CD4-positive, alpha-beta T cell treated with Interleukin-15 for 4 hours (primary cell): Measurements from ENCODE around the gene ABHD17A.
A peak's percentile ranks its signal among the peaks of the same experiment; 100 is the strongest.
"Not testable (repeated sequence)": the region's sequence is repeated elsewhere in the genome, so short reads cannot be mapped to it uniquely, and the experiment has no call there.

Source experiments
- DNase-seq: peaks from one replicate; pipeline ENCODE4 v3.0.0-alpha.2; 2020; ENCODE audit warnings: low spot score

Gene ABHD17A

GRCh38 chr19:1880611-1881392 lies 4.5 kb downstream of the ABHD17A start:
- no peak for DNase-seq

DNA sequence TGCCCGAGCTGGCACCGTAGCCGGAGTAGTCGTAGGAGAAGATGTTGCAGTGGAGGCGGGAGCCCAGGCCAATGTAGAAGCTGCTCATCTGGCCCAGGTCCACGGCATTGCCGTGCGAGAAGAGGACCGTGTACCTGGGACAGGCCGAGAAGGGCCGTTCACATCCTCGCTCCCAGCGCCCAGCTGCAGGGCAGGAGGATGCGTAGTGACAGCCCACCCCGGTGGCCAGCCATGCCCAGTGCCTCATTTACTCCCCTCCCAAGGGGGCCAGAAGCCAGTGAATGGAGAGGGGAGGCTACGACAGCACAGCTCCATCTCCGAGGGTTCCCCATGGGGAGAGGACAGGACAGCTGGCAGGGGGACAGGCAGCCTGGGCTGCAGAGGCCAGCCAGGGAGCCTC lies 5.3 kb downstream of the ABHD17A start:
- DNase-seq: not testable (repeated sequence)

GRCh38 chr19:1878583-1878982 lies 6.7 kb downstream of the ABHD17A start:
- not testable (repeated sequence) for DNase-seq

GRCh38 chr19:1877280-1877660 lies 8.0 kb downstream of the ABHD17A start:
- not testable (repeated sequence) for DNase-seq

- DNase-seq: not testable (repeated sequence)
Measured at GRCh38 chr19:1876496-1877279, 8.6 kb downstream of the ABHD17A start.

DNA sequence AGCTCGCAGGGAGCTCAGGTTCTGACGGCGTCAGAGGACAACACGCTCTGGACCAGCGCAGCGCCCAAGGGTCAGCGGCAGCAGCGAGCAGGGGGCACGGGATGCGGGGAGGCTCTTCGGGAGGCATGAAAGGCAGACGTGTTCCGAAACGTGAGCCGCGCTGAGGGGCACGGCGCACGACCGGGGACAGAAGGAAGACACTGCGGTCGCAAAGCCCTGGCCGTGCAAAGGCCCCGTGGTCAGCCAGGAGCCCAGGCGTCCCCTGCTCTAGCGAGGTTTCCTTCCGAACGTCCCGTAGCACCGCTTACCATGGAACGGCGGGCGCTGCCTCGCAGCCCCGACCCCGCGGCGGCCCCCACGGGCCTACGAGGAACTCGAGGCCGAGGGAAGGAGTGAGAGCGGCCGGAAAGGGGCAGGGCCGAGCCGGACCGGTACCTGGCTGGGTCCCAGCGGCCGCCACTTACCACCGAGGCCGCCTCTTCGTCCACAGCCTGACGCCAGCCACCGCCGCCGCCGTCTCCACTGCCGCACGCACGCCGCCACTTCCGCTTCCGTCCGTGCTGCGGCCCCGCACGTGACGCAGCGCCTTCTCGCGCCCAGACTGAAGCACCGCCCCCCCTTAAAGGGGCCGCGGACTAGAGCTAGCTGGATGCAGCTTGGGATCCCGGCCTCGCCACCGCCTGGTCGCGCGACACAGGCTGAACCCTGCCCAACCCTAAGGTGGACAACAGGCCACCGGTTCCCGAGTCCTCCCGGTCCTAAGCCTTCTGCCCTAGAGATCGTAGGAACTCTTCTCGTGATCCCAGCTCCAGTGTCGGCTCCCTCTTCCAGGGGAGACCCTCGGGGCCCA lies 9.4 kb downstream of the ABHD17A start:
- peak; percentile 82 for DNase-seq

- DNase-seq: not testable (repeated sequence)
Measured at GRCh38 chr19:1875265-1875645, 10.0 kb downstream of the ABHD17A start.

DNA sequence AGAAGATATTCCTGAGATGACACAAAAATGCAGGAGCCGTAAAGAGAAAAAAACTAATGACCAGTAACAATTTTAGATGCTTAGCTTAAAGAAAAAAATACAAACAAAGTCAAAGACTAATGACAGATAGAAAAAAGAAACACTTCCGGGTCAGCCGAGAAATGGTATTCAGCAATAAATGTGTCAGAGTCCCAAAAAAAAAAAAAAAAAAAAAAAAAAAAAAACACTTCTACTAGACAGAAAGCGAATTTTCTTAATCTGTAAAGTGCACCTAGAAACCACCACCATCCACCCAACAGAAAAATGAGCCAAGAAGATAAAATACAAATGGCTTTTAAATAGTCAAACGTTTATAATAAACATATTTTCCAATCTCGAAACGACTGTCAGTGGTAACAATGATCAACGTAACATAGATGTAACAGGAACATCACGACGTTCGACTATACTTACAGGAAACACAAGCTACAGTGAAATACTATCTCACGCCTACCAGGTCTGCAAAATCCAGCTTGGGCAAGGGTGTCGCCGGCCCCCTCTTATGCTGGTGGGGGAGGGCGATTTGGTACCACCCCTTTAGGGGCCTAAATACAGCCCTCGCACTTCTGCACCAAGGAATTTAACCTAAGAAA lies 10.6 kb downstream of the ABHD17A start:
- no peak for DNase-seq

GRCh38 chr19:1873524-1874473 lies 11.5 kb downstream of the ABHD17A start:
- DNase-seq: no peak

DNA sequence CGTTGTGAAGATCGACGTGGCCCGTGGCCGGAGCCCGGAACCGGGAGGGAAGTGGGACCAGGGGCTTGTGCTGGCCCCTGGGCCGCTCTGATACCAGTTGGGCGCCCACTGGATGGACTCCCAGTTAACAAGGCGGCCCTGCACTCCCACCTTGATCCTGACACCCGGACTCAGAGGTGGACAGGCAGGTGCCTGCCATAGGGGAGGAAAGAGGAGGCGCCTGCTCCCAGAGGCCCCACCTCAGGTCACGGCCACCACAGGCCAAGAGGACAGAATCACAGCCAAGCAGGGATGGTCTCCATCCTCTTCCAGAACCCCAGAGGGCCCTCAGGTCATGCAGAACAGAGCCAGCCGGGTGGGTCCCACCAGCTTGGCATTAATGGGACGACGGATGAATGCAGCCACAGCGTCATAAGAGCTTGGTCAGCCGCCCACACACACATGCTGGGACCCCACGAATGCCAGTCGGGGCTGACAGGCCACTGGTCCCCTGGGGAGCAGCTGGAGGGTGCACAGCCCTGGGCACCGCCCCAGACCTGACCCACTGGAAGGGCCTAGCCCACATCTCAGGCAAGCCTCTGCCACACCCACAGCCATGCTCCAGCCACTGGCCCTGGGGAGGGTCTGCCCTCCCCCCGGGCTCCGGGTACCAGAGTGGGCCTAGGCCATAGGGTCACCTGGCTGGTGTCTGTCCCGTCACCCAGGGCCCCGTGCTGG lies 12.3 kb downstream of the ABHD17A start:
- DNase-seq: no peak

- no peak for DNase-seq
Measured at GRCh38 chr19:1871630-1872029, 13.7 kb downstream of the ABHD17A start.

DNA sequence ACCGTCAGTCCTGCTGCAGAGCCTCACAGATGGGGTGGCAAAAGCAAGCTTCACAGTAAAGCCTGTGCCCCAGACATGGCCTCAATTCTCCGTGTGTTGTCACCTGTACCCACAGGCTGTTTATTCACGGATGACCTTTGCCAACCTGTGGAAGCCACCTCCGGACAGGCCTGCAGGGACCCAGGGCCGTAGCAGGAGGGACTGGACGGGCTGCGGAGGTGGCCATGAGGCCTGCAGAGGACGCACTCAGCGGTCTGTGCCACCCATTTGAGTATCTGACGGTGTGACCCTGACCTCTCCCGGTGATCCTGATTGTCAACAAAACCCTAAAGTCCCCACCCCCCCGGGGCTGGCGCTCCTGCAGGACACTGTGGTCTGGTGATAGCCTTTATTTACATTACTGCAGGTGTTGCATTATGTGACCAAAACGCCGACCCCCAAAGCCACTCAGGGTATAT lies 14.1 kb downstream of the ABHD17A start:
- no peak for DNase-seq

GRCh38 chr19:1868971-1869370 lies 16.3 kb downstream of the ABHD17A start:
- DNase-seq: no peak

- DNase-seq: no peak
Measured at GRCh38 chr19:1867349-1867724, 18.0 kb downstream of the ABHD17A start.

DNA sequence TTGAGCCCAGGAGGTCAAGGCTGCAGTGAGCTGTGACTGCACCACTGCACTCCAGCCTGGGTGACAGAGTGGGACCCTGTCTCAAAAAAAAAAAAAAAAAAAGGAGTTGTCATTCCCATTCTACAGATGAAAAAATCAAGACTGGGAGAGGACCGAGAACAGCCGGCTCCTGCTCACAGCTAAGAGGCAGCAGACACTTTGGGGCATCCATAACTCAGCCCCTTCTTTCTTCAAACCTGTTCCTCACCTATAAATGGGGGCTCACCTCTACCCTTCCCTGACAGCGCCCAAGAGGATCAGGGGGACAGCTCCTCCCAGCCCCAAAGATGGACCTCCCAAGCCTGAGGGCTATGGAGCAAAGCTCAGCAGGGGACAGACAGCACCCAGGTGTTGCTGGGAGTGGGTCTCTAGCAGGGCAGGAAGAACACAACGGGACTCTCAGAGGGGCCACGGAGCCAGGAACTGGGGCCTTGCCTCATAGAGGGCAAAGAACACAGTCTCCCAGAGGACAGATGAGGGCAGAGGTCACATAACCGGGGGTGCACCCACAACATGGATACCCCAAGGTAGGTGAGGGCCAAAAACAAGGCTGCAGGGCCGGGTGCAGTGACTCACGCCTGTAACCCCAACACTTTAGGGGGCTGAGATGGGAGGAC lies 18.5 kb downstream of the ABHD17A start:
- no peak for DNase-seq

DNA sequence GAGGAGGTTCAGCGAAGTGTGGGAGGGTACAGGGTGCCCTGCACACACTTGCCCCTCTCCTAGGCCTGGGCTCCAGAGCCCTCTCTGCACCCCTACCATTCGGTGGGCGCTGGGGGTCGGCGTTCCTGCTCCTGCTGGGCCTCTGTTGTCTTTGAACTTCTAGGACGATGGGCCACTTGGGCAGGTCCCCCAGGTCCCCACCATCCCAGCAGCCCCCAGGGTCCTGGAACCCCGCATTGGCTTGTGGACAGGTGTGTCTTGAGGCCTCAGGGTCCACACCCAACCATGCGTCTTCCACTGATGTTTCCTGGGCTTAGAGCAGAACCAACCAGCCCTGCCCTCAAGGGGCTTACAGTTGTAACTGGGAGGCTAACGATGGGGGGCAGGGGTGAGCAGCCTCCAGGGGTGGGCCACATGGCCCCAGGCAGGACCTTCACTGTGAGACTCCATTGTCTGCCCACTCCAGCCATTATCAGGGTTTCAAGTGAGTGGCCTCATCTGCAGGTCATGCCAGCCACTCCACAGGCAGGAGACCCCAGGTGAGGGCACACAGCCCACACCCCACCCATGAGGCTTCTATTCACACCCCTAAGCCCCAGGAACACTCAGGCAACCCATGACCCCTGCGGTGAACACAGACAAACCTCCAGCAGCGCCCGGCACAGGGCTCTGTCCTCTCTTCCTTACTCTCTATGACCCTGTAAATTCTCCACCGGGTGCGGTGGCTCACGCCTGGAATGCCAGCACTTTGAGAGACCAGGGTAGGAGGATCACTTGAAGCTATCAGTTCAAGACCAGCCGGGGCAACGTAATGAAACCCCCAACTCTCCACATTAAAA lies 19.9 kb downstream of the ABHD17A start:
- no peak for DNase-seq

GRCh38 chr19:1864480-1865171 lies 20.7 kb downstream of the ABHD17A start:
- peak; percentile 61 for DNase-seq
